Left forelimb (tissue), 1 donor: ENCODE results near the gene TRAPPC3L.
A peak's percentile ranks its signal among the peaks of the same experiment; 100 is the strongest.

ENCODE experiments used
- DNase-seq: peaks from one replicate; pipeline ENCODE4 v3.0.0-alpha.2; 2018; ENCODE audit warnings: low spot score

Gene TRAPPC3L

GRCh38 chr6:116465246-116465645, 80.2 kb downstream of the TRAPPC3L start:
- no peak for DNase-seq

GRCh38 chr6:116463301-116463700, 82.2 kb downstream of the TRAPPC3L start:
- no peak for DNase-seq

- peak; percentile 77 for DNase-seq
Observed at GRCh38 chr6:116461932-116462885, 83.3 kb downstream of the TRAPPC3L start.

- DNase-seq = no peak
Observed at GRCh38 chr6:116461331-116461931, 84.1 kb downstream of the TRAPPC3L start, which contains the start of gene CALHM6. CALHM6 (plus strand) TSS chr6:116461375; CDS start chr6:116461930, 555 bp downstream.

GRCh38 chr6:116459927-116460326, 85.6 kb downstream of the TRAPPC3L start:
- DNase-seq = no peak

- no peak for DNase-seq
Observed at GRCh38 chr6:116458264-116458663, 87.2 kb downstream of the TRAPPC3L start.

- DNase-seq = no peak
Observed at GRCh38 chr6:116456927-116457326, 88.6 kb downstream of the TRAPPC3L start.

GRCh38 chr6:116456106-116456505, 89.4 kb downstream of the TRAPPC3L start:
- no peak for DNase-seq

GRCh38 chr6:116452531-116452930, 93.0 kb downstream of the TRAPPC3L start:
- DNase-seq = no peak

GRCh38 chr6:116451916-116452315, 93.6 kb downstream of the TRAPPC3L start:
- no peak for DNase-seq

- no peak for DNase-seq
Observed at GRCh38 chr6:116450769-116451740, 94.4 kb downstream of the TRAPPC3L start.

- DNase-seq = no peak
Observed at GRCh38 chr6:116450185-116450710, 95.2 kb downstream of the TRAPPC3L start.

GRCh38 chr6:116449565-116449964, 95.9 kb downstream of the TRAPPC3L start:
- no peak for DNase-seq

GRCh38 chr6:116447496-116448011, 97.9 kb downstream of the TRAPPC3L start:
- DNase-seq = no peak

- DNase-seq = no peak
Observed at GRCh38 chr6:116447052-116447451, 98.4 kb downstream of the TRAPPC3L start.

- no peak for DNase-seq
Observed at GRCh38 chr6:116446399-116446798, 99.1 kb downstream of the TRAPPC3L start.

- DNase-seq = no peak
Observed at GRCh38 chr6:116445102-116445501, 100.4 kb downstream of the TRAPPC3L start.
